Retinal pigment epithelial cell (primary cell): ENCODE data around the gene POLDIP3.
"Not testable (repeated sequence)": the region's sequence is repeated elsewhere in the genome, so short reads cannot be mapped to it uniquely, and the experiment has no call there.

Experiments used
- DNase-seq: peaks from one replicate; pipeline ENCODE4 v3.0.0-alpha.2; 2010; ENCODE audit warnings: low read depth
- H3K4me3 ChIP-seq: 2 replicates; pipeline ENCODE4 v1.5.1; 2011; ENCODE audit warnings: mild to moderate bottlenecking, low read length, control low read depth, moderate library complexity
- CTCF ChIP-seq: conservative IDR thresholded peaks from 2 replicates; pipeline ENCODE4 v1.5.1; 2011; ENCODE audit warnings: low read depth, low read length, control low read depth, inconsistent platforms

Gene POLDIP3

GRCh38 chr22:42553475-42554361, 61.0 kb downstream of the POLDIP3 start, which contains the start of gene SERHL2:
SERHL2 (plus strand) TSS chr22:42553956; CDS start chr22:42554021, 65 bp downstream.
- H3K4me3 ChIP-seq = peak within 1 kb of the TSS; percentile 53
- TF ChIP-seq CTCF = no peak
- peak; percentile 11 for DNase-seq

GRCh38 chr22:42552294-42552647, 62.4 kb downstream of the POLDIP3 start:
- not testable (repeated sequence) for DNase-seq, H3K4me3 ChIP-seq

- no peak overlapping the region for H3K4me3 ChIP-seq
- TF ChIP-seq CTCF = no peak
- DNase-seq = no peak
Observed at GRCh38 chr22:42549331-42550060, 65.2 kb downstream of the POLDIP3 start.

GRCh38 chr22:42548597-42549330, 65.9 kb downstream of the POLDIP3 start:
- no peak overlapping the region for H3K4me3 ChIP-seq
- TF ChIP-seq CTCF = no peak
- no peak for DNase-seq

- not testable (repeated sequence) for H3K4me3 ChIP-seq, DNase-seq
Observed at GRCh38 chr22:42548126-42548525, 66.6 kb downstream of the POLDIP3 start.

GRCh38 chr22:42547562-42547961, 67.1 kb downstream of the POLDIP3 start:
- TF ChIP-seq CTCF = no peak
- DNase-seq = no peak

GRCh38 chr22:42544686-42545085, 70.0 kb downstream of the POLDIP3 start:
- no peak for DNase-seq
- no peak for TF ChIP-seq CTCF
- no peak overlapping the region for H3K4me3 ChIP-seq

More at GRCh38 chr22:42547562-42547961, 67.1 kb downstream of the POLDIP3 start:
- no peak overlapping the region for H3K4me3 ChIP-seq

GRCh38 chr22:42539236-42539771, 75.4 kb downstream of the POLDIP3 start:
- not testable (repeated sequence) for H3K4me3 ChIP-seq, DNase-seq

GRCh38 chr22:42537199-42537831, 77.4 kb downstream of the POLDIP3 start:
- DNase-seq = not testable (repeated sequence)

GRCh38 chr22:42536634-42537033, 78.0 kb downstream of the POLDIP3 start:
- not testable (repeated sequence) for H3K4me3 ChIP-seq, DNase-seq

More at GRCh38 chr22:42537199-42537831, 77.4 kb downstream of the POLDIP3 start:
- H3K4me3 ChIP-seq = not testable (repeated sequence)
